Parathyroid adenoma (tissue), 2 donors: ENCODE results near the gene TM4SF4.
A peak's percentile ranks its signal among the peaks of the same experiment; 100 is the strongest.

ENCODE experiments used
- H2AFZ ChIP-seq: fragments of 300-600 bp; sonication (generic); one replicate; pipeline ENCODE4 v1.7.0; 2017; ENCODE audit warnings: antibody characterized with exemption, mild to moderate bottlenecking
- H3K27ac ChIP-seq: fragments of 300-600 bp; sonication (generic); one replicate; pipeline ENCODE4 v1.7.0; 2017
- H3K27me3 ChIP-seq: fragments of 300-600 bp; sonication (generic); one replicate; pipeline ENCODE4 v1.7.0; 2017; ENCODE audit warnings: low read length; ENCODE audit not compliant: control insufficient read depth, insufficient read depth
- H3K36me3 ChIP-seq: fragments of 300-600 bp; sonication (generic); one replicate; pipeline ENCODE4 v1.7.0; 2017; ENCODE audit warnings: low read length; ENCODE audit not compliant: control insufficient read depth, insufficient read depth
- H3K4me1 ChIP-seq: fragments of 300-600 bp; sonication (generic); one replicate; pipeline ENCODE4 v1.7.0; 2017; ENCODE audit warnings: control low read depth
- H3K4me2 ChIP-seq: fragments of 300-600 bp; sonication (generic); one replicate; pipeline ENCODE4 v1.7.0; 2017; ENCODE audit warnings: low read length
- H3K4me3 ChIP-seq: fragments of 300-600 bp; sonication (generic); one replicate; pipeline ENCODE4 v1.7.0; 2017; ENCODE audit warnings: low read depth, low read length
- H3K79me2 ChIP-seq: fragments of 300-600 bp; sonication (generic); one replicate; pipeline ENCODE4 v1.7.0; 2017; ENCODE audit warnings: control low read depth
- H3K9ac ChIP-seq: fragments of 300-600 bp; sonication (generic); one replicate; pipeline ENCODE4 v1.7.0; 2017; ENCODE audit warnings: mild to moderate bottlenecking
- H3K9me3 ChIP-seq: fragments of 300-600 bp; sonication (generic); one replicate; pipeline ENCODE4 v1.7.0; 2017; ENCODE audit warnings: low read length; ENCODE audit not compliant: control insufficient read depth
- CTCF ChIP-seq: fragments of 300-600 bp; sonication (generic); IDR thresholded peaks from one replicate; pipeline ENCODE4 v1.7.0; 2017; ENCODE audit warnings: antibody characterized with exemption, mild to moderate bottlenecking
- donor health status: primary hyperparathyroidism.

TM4SF4 gene

DNA sequence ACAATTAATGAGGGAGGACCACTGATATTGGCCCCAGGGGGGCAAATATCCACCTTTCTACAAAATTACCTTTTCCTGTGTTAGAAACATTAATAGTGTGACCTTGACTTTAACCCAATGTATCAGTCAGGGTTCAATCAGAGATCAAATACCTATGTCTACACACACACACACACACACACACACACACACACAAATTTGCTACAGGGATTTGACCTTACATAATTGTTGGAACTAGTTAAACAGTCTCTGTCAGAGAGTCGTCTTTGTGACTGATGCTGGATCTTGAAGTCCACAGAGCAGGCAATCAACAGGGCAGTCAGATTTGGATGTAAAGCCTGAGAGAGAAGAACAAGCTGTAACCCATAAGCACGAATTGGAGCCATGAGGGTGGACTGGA lies 32.5 kb downstream of the TM4SF4 start:
- Histone ChIP-seq H3K9ac (no peak overlapping the region), H3K9me3 (no peaks in the 10 kb centered on the region), H3K36me3 (no peaks in the 10 kb centered on the region), H3K4me3 (no peak overlapping the region), H2AFZ (peak overlapping the region; percentile 67), H3K4me2 (no peak overlapping the region), H3K4me1 (no peaks in the 10 kb centered on the region), H3K27me3 (no peaks in the 10 kb centered on the region), H3K79me2 (no peaks in the 10 kb centered on the region), H3K27ac (no peak overlapping the region)
- no peak for TF ChIP-seq CTCF

GRCh38 chr3:149507491-149508324 lies 33.2 kb downstream of the TM4SF4 start:
- no peak for TF ChIP-seq CTCF
- Histone ChIP-seq H3K36me3 (no peaks in the 10 kb centered on the region), H2AFZ (peak overlapping the region; percentile 67), H3K4me2 (no peak overlapping the region), H3K79me2 (no peaks in the 10 kb centered on the region), H3K9ac (no peak overlapping the region), H3K4me3 (no peak overlapping the region), H3K9me3 (no peaks in the 10 kb centered on the region), H3K27ac (no peak overlapping the region), H3K27me3 (no peaks in the 10 kb centered on the region), H3K4me1 (no peaks in the 10 kb centered on the region)

DNA sequence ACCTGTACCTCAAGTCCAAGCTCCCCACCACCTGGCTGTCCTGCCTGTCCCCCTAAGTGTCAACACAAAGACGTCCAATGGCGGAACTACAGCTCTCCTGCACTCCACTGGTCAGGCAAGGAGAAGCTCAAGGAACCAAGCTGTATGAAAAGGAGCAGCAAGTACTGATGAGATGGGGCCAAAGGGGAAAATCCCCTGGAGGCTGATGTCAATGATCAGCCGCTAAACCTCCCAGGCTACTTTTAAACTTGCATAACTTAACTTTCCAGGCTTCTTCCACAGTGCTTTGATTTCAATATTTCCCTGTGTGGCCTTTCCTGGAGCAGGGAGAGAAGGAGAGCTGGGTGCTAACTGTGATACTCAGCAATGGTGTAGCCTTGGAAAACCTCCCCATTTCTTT lies 35.0 kb downstream of the TM4SF4 start:
- Histone ChIP-seq H3K27me3 (no peaks in the 10 kb centered on the region), H3K9ac (no peak overlapping the region), H3K79me2 (no peaks in the 10 kb centered on the region), H3K36me3 (no peaks in the 10 kb centered on the region), H3K4me1 (no peaks in the 10 kb centered on the region), H3K27ac (no peak overlapping the region), H3K9me3 (no peaks in the 10 kb centered on the region), H3K4me2 (no peak overlapping the region), H3K4me3 (no peak overlapping the region), H2AFZ (no peak overlapping the region)
- TF ChIP-seq CTCF = no peak

GRCh38 chr3:149510480-149510879 lies 36.0 kb downstream of the TM4SF4 start:
- Histone ChIP-seq H3K79me2 (no peaks in the 10 kb centered on the region), H3K4me3 (no peak overlapping the region), H3K9ac (no peak overlapping the region), H3K4me2 (no peak overlapping the region), H2AFZ (no peak overlapping the region), H3K27me3 (no peaks in the 10 kb centered on the region), H3K9me3 (no peaks in the 10 kb centered on the region), H3K4me1 (no peaks in the 10 kb centered on the region), H3K36me3 (no peaks in the 10 kb centered on the region), H3K27ac (no peak overlapping the region)
- TF ChIP-seq CTCF = no peak

- H3K4me2 ChIP-seq = no peak overlapping the region
Observed at GRCh38 chr3:149511040-149511626, 36.6 kb downstream of the TM4SF4 start.

More at GRCh38 chr3:149511040-149511626, 36.6 kb downstream of the TM4SF4 start:
- no peaks in the 10 kb centered on the region for H3K4me1 ChIP-seq
- no peak overlapping the region for H3K4me3 ChIP-seq
- H3K79me2 ChIP-seq = no peaks in the 10 kb centered on the region
- no peak for TF ChIP-seq CTCF
- no peaks in the 10 kb centered on the region for H3K27me3 ChIP-seq
- no peaks in the 10 kb centered on the region for H3K36me3 ChIP-seq
- H3K9me3 ChIP-seq = no peaks in the 10 kb centered on the region
- H3K27ac ChIP-seq = no peak overlapping the region
- no peak overlapping the region for H2AFZ ChIP-seq
- no peak overlapping the region for H3K9ac ChIP-seq
